Panc1 (cell line): ENCODE measurements around the gene RPL37A. TPM values are rescaled to one million over a fixed set of nuclear protein-coding genes. Genes with fewer than 3 reads are reported as not detected.

ENCODE experiments used
- ATAC-seq: fragments of 200-7000 bp; cut with Tn5 transposase; 2 replicates; pipeline ENCODE4 v1.9.1; 2020; ENCODE audit warnings: mild to moderate bottlenecking, moderate library complexity
- BruUV-seq: library from RNA; stranded (reverse); fragments of 400-500 nt; replicated peaks from 2 replicates; lab custom pipeline; 2021; lab: Mats Ljungman, UMichigan
- CTCF ChIA-PET: fragments of 300-600 bp; sonication (Branson Sonifier 250); formaldehyde crosslinking; loops from one replicate; lab custom pipeline; 2022; ENCODE audit warnings: antibody characterized with exemption; lab: Charles Lee
- POLR2A ChIA-PET: fragments of 300-600 bp; sonication (Branson Sonifier 250); formaldehyde crosslinking; loops from one replicate; lab custom pipeline; 2022; ENCODE audit warnings: antibody characterized with exemption; lab: Charles Lee
- DNase-seq: peaks from one replicate; pipeline ENCODE4 v3.0.0-alpha.2; 2010; ENCODE audit warnings: low read depth, low spot score
- H3K27ac ChIP-seq: 2 replicates; pipeline ENCODE4 v1.5.1; 2011; ENCODE audit warnings: mild to moderate bottlenecking, low read length, inconsistent platforms
- H3K27me3 ChIP-seq: fragments of 200-500 bp; sonication (Bioruptor generic); 2 replicates; pipeline ENCODE4 v1.6.0; 2014; ENCODE audit warnings: low read length, inconsistent platforms; ENCODE audit not compliant: control insufficient read depth, insufficient read depth
- H3K36me3 ChIP-seq: fragments of 200-500 bp; sonication (Bioruptor generic); 2 replicates; pipeline ENCODE4 v1.5.1; 2014; ENCODE audit warnings: inconsistent platforms, mild to moderate bottlenecking, low read length, moderate library complexity; ENCODE audit not compliant: control insufficient read depth, insufficient read depth
- H3K4me1 ChIP-seq: 2 replicates; pipeline ENCODE4 v1.5.1; 2011; ENCODE audit warnings: inconsistent platforms, mild to moderate bottlenecking, low read length, moderate library complexity; ENCODE audit not compliant: control insufficient read depth, insufficient read depth
- H3K4me3 ChIP-seq, 2 experiments: 2 replicates each; pipeline ENCODE4 v1.5.1; 2011 to 2012; ENCODE audit warnings: low read depth in 2 of 2, low read length in 2 of 2, mild to moderate bottlenecking in 2 of 2, inconsistent platforms in 1 of 2, moderate library complexity in 1 of 2
- H3K9me3 ChIP-seq: fragments of 200-500 bp; sonication (Bioruptor generic); 2 replicates; pipeline ENCODE4 v1.5.1; 2014; ENCODE audit warnings: low read depth, mild to moderate bottlenecking, inconsistent platforms, low read length, moderate library complexity; ENCODE audit not compliant: control insufficient read depth, insufficient read depth
- POLR2AphosphoS5 ChIP-seq: IDR thresholded peaks from 2 replicates; pipeline ENCODE4 v1.6.1; 2012; ENCODE audit warnings: mild to moderate bottlenecking, low read depth, low read length, moderate library complexity
- SIN3A ChIP-seq: IDR thresholded peaks from 2 replicates; pipeline ENCODE4 v1.6.1; 2012; ENCODE audit warnings: low read depth, mild to moderate bottlenecking, low read length, moderate library complexity, borderline replicate concordance; ENCODE audit not compliant: insufficient read depth
- TCF7L2 ChIP-seq: IDR thresholded peaks from 2 replicates; pipeline ENCODE4 v1.6.1; 2011; ENCODE audit warnings: mild to moderate bottlenecking, low read depth, low read length, inconsistent platforms
- in situ Hi-C: cut with HindIII; loops from 2 replicates; pipeline ENCODE4 v1.10.0; 2016; ENCODE audit warnings: low sequenced_read_pairs, low pct_unique_long_range_greater_than_20kb
- intact Hi-C: fragments of 100-400 bp; cut with micrococcal nuclease; formaldehyde crosslinking; loops from one replicate; pipeline ENCODE4 v1.10.0; 2022; ENCODE audit not compliant: unreplicated experiment
- total RNA-seq: library from RNA; stranded (reverse); gene quantifications from one replicate; pipeline ENCODE4 v1.2.1, GENCODE V29; 2021; ENCODE audit not compliant: unreplicated experiment
- TF ChIP-seq, protein P1 (sequence below): fragments of 450-650 bp; IDR thresholded peaks from 2 replicates; pipeline ENCODE4 v1.5.1; 2017; ENCODE audit warnings: mild to moderate bottlenecking
- TF ChIP-seq, protein P2 (sequence below), 2 experiments: IDR thresholded peaks; 2 replicates each; pipeline ENCODE4 v1.6.1; 2011 to 2012; ENCODE audit warnings: low read depth in 2 of 2, control low read depth in 1 of 2, low read length in 1 of 2, mild to moderate bottlenecking in 1 of 2, moderate library complexity in 1 of 2; ENCODE audit not compliant: insufficient read depth in 1 of 2

Gene RPL37A
- total RNA-seq, 1 experiment from 2014 or later = 1,826 TPM

DNA sequence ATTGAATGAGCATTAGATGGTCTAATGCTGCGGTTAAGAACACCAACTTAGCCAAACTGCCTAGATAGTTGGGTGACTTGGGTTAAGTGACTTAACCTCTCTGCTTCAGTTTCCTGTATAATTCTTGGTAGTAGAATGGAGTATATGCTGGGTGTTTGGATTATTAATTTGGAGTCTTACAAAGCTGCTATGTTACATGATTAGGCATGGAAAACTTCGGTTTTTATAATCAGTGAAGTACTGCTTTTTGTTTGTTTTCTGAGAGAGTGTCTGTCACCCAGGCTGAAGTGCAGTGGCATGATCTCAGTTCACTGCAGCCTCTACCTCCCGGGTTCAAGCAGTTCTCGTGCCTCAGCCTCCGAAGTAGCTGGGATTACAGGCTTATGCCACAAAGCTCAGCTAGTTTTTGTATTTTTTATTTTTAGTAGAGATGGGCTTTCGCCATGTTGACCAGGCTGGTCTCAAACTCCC is 4.5 kb downstream of the RPL37A start:
- no peak for ATAC-seq
- ChIA-PET POLR2A (no interaction called here), CTCF (no interaction called here)
- H3K4me3 ChIP-seq = no peak overlapping the region
- DNase-seq = no peak
- no TSS peak for BruUV-seq
- intact Hi-C loops = no loop called here
- no peaks in the 10 kb centered on the region for H3K27me3 ChIP-seq
- no peak overlapping the region for H3K27ac ChIP-seq
- H3K9me3 ChIP-seq = no peaks in the 10 kb centered on the region
- H3K4me1 ChIP-seq = peaks cover 20% of the 10 kb centered on the region
- in situ Hi-C loops = no loop called here
- peaks cover 38% of the 10 kb centered on the region for H3K36me3 ChIP-seq
- TF ChIP-seq, protein P1, sequence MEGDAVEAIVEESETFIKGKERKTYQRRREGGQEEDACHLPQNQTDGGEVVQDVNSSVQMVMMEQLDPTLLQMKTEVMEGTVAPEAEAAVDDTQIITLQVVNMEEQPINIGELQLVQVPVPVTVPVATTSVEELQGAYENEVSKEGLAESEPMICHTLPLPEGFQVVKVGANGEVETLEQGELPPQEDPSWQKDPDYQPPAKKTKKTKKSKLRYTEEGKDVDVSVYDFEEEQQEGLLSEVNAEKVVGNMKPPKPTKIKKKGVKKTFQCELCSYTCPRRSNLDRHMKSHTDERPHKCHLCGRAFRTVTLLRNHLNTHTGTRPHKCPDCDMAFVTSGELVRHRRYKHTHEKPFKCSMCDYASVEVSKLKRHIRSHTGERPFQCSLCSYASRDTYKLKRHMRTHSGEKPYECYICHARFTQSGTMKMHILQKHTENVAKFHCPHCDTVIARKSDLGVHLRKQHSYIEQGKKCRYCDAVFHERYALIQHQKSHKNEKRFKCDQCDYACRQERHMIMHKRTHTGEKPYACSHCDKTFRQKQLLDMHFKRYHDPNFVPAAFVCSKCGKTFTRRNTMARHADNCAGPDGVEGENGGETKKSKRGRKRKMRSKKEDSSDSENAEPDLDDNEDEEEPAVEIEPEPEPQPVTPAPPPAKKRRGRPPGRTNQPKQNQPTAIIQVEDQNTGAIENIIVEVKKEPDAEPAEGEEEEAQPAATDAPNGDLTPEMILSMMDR = no peak
- no peak for TF ChIP-seq TCF7L2
- TF ChIP-seq POLR2AphosphoS5 = no peak
- TF ChIP-seq, protein P2, sequence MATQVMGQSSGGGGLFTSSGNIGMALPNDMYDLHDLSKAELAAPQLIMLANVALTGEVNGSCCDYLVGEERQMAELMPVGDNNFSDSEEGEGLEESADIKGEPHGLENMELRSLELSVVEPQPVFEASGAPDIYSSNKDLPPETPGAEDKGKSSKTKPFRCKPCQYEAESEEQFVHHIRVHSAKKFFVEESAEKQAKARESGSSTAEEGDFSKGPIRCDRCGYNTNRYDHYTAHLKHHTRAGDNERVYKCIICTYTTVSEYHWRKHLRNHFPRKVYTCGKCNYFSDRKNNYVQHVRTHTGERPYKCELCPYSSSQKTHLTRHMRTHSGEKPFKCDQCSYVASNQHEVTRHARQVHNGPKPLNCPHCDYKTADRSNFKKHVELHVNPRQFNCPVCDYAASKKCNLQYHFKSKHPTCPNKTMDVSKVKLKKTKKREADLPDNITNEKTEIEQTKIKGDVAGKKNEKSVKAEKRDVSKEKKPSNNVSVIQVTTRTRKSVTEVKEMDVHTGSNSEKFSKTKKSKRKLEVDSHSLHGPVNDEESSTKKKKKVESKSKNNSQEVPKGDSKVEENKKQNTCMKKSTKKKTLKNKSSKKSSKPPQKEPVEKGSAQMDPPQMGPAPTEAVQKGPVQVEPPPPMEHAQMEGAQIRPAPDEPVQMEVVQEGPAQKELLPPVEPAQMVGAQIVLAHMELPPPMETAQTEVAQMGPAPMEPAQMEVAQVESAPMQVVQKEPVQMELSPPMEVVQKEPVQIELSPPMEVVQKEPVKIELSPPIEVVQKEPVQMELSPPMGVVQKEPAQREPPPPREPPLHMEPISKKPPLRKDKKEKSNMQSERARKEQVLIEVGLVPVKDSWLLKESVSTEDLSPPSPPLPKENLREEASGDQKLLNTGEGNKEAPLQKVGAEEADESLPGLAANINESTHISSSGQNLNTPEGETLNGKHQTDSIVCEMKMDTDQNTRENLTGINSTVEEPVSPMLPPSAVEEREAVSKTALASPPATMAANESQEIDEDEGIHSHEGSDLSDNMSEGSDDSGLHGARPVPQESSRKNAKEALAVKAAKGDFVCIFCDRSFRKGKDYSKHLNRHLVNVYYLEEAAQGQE (IDR thresholded peaks at IDR 0.05; ENCODE audit: insufficient read depth in 1 of 2, low read depth in 2 of 2, low read length in 1 of 2) = no peak
- no peak for TF ChIP-seq SIN3A

DNA sequence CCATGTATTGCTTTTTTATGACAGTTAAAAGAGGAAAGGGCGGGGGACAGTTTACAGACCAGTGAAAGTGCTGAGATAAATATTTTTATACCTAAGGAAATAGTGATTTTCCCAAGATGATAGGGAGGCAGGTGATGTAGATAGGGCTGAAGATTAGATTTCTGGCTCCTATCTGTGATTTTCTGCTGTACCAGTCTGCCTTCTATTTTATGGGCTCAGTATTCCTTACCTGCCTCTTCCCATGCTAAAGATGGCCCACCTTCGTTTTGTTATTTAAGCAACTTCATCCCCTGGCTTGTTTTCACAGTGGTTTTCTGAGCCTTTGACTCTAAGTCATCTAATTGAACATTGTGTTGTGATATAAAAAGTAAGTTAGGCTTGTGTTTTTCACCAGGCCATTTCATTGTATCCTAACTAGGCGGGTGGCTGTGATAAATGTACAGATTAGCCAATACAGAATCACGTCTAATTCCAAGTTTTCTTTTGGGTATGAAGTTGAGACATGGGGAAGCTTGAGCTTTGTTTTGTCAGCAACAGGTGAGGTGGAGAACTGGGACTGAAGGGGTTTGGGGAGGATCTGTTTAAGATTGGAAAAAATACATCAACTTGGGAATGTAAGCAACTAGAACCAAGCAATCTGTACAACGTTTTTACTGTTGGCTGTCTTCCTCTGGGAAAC is 5.2 kb downstream of the RPL37A start:
- no peaks in the 10 kb centered on the region for H3K27me3 ChIP-seq
- no peak for ATAC-seq
- intact Hi-C loops = no loop called here
- no peak for DNase-seq
- peaks cover 20% of the 10 kb centered on the region for H3K4me1 ChIP-seq
- H3K27ac ChIP-seq = no peak overlapping the region
- TF ChIP-seq TCF7L2 (no peak), SIN3A (no peak), POLR2AphosphoS5 (no peak)
- TF ChIP-seq, protein P2 (IDR thresholded peaks at IDR 0.05; ENCODE audit: insufficient read depth in 1 of 2, low read depth in 2 of 2, low read length in 1 of 2) = no peak
- TF ChIP-seq, protein P1 = no peak
- no peaks in the 10 kb centered on the region for H3K9me3 ChIP-seq
- no TSS peak for BruUV-seq
- POLR2A ChIA-PET = no interaction called here
- CTCF ChIA-PET = no interaction called here
- H3K36me3 ChIP-seq = peaks cover 38% of the 10 kb centered on the region
- in situ Hi-C loops = no loop called here
- no peak overlapping the region for H3K4me3 ChIP-seq
